Thoracic aorta (tissue), 2 donors: ENCODE data around the gene BRSK1. TPM values are rescaled to one million over a fixed set of nuclear protein-coding genes. Genes with fewer than 3 reads are reported as not detected.

Experiments
- ATAC-seq: fragments of 150-250 bp; one replicate; pipeline ENCODE4 v1.8.0; 2017; ENCODE audit warnings: low read depth; ENCODE audit not compliant: insufficient number of reproducible peaks, low FRiP score
- DNase-seq: peaks from one replicate; pipeline ENCODE4 v3.0.0-alpha.2; 2020; ENCODE audit warnings: low spot score
- H3K27ac ChIP-seq, 2 donors: fragments of 200-600 bp; sonication (generic); 1 replicate in 1 of 2; 2 replicates in 1 of 2; pipeline ENCODE4 v1.5.1; 2016; ENCODE audit warnings: mild to moderate bottlenecking in 2 of 2, moderate library complexity in 2 of 2
- H3K27me3 ChIP-seq: fragments of 200-600 bp; sonication (generic); replicated peaks from 2 replicates; pipeline ENCODE4 v1.6.0; 2016; ENCODE audit warnings: mild to moderate bottlenecking; ENCODE audit not compliant: insufficient read depth
- H3K36me3 ChIP-seq: fragments of 200-600 bp; sonication (generic); one replicate; pipeline ENCODE4 v1.5.1; 2016
- H3K4me1 ChIP-seq, 2 donors: fragments of 200-600 bp; sonication (generic); 1 replicate in 1 of 2; 2 replicates in 1 of 2; pipeline versions ENCODE4 v1.5.1 to v1.6.0; 2016; ENCODE audit warnings: low read depth in 2 of 2, mild to moderate bottlenecking in 1 of 2; ENCODE audit not compliant: control insufficient read depth in 1 of 2
- H3K4me3 ChIP-seq: fragments of 200-600 bp; sonication (generic); 2 replicates; pipeline ENCODE4 v1.5.1; 2016; ENCODE audit warnings: mild to moderate bottlenecking
- H3K9me3 ChIP-seq: fragments of 200-600 bp; sonication (generic); 2 replicates; pipeline ENCODE4 v1.5.1; 2016
- CTCF ChIP-seq: fragments of 200-600 bp; sonication (generic); IDR thresholded peaks from one replicate; pipeline ENCODE4 v1.5.1; 2019; ENCODE audit warnings: antibody characterized with exemption
- total RNA-seq, 2 donors: library from RNA; depleted of rRNA; stranded (reverse); fragments of >200 nt; gene quantifications; one replicate each; pipeline versions ENCODE4 v1.1.0 to v1.2.3, GENCODE V29; 2016

Gene BRSK1
- total RNA-seq, 2 donors from 2014 or later = 10.8 to 16.7 TPM

DNA sequence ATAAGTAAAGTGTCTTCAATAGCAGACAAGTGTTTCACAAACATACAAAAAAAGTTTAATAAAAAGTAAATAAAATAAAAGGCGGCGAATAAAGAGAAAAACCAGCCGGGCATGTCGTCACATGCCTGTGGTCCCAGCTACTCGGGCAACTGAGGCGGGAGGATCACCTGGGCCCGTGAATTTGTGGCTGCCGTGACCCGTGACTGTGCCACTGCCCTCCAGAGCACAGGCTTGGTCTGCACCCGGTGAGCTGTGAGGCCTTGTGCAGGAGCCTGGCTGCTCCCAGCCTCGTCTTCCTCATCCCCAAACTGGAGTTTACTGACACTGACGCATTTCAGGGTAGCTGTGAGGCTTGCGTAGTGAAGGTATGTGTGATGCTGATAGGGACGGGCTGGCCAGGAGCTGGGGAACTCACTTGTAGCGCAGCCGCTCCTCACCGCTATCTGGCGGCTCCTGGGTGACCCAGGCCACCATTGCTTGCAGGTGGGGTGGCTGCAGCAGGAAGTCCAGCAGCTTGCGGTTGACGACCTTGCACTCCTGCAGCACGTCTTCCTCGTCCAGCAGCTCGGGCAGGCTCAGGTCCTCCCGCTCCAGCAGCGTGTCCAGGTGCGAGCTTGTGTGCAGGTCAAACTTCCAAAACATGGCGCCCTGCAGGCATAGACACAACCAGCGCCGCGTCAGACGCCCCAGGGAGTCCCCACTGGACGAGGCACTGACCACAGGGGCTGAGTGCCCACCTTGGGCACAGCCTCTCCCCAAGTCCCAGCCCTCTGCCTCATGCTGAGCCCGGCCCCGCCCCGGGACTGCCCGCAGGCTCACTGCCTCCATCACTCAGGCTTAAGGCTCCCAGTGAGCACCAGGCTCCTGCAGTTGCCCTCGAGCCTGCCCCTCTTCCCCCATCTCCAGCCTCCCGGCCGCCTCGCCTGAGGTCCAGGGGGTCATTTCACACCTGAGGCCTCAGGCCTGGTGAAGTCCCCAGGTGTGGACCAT is 37.0 kb upstream of the BRSK1 start:
- ATAC-seq (no peak), DNase-seq (no peak)
- Histone ChIP-seq H3K27ac (no peak overlapping the region), H3K27me3 (no peaks in the 10 kb centered on the region), H3K9me3 (no peaks in the 10 kb centered on the region), H3K4me1 (no peaks in the 10 kb centered on the region), H3K36me3 (peaks cover 42% of the 10 kb centered on the region), H3K4me3 (no peak overlapping the region)
- TF ChIP-seq CTCF = no peak

DNA sequence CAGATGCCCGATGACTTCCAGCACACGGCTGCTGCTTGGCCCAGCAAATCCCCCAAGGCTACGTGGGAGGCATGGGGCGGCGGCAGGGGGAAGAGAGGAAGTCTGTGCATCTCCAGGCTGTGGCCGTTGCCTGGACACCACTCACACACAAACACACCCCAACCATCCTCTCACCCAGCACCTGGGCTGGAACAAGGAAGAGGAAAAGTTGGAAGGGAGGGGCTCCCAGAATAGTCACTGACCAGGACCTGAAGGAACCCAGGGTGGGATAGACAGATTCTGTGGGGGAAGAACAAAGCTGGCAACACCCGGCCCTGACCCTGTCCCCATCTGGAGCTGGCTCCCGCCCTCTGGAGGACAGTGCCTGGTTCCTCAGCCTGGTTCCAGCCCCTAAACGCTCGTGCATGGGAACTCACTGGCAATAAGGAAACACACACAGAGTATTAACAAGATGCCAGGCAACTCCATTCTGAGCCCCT is 36.1 kb upstream of the BRSK1 start:
- Histone ChIP-seq H3K4me3 (no peak overlapping the region), H3K27ac (no peak overlapping the region), H3K27me3 (no peaks in the 10 kb centered on the region), H3K4me1 (peaks cover 0 to 1% of the 10 kb centered on the region in 2 donors), H3K36me3 (peaks cover 33% of the 10 kb centered on the region), H3K9me3 (no peaks in the 10 kb centered on the region)
- no peak for TF ChIP-seq CTCF
- no peak for DNase-seq
- ATAC-seq = no peak

- TF ChIP-seq CTCF = no peak
- H3K27me3 ChIP-seq = no peaks in the 10 kb centered on the region
- ATAC-seq = no peak
- no peaks in the 10 kb centered on the region for H3K9me3 ChIP-seq
- peaks cover 30% of the 10 kb centered on the region for H3K36me3 ChIP-seq
- H3K27ac ChIP-seq = no peak overlapping the region
- peaks cover under 1 to 7% of the 10 kb centered on the region in 2 donors for H3K4me1 ChIP-seq
- no peak overlapping the region for H3K4me3 ChIP-seq
- no peak for DNase-seq
Measured at GRCh38 chr19:55248166-55248675, 35.6 kb upstream of the BRSK1 start.

DNA sequence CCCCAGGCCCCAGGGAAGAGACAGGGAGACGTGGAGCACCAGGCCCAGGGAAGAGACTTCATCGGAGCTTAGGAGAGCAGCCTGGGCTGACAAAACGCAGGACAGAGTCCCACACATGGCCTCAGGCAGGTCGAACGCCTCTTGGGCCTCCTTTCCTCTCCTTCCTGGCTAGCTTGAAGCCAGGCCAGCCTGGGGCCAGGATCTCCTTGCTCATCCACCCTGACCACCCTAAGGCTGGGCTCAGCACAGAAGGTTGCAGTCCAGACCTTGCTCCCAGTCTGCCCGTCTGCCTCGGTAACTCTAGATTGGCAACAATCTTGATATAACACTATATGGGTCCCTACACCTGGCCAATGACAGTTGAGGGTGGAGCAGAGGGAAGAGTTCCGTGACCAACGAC is 35.1 kb upstream of the BRSK1 start:
- no peak overlapping the region for H3K27ac ChIP-seq
- TF ChIP-seq CTCF = no peak
- no peaks in the 10 kb centered on the region for H3K27me3 ChIP-seq
- H3K36me3 ChIP-seq = peaks cover 32% of the 10 kb centered on the region
- no peak overlapping the region for H3K4me3 ChIP-seq
- H3K9me3 ChIP-seq = no peaks in the 10 kb centered on the region
- peaks cover 5 to 12% of the 10 kb centered on the region in 2 donors for H3K4me1 ChIP-seq
- DNase-seq (no peak), ATAC-seq (no peak)

- Histone ChIP-seq H3K9me3 (no peaks in the 10 kb centered on the region), H3K27ac (no peak overlapping the region), H3K4me1 (peaks cover 9 to 20% of the 10 kb centered on the region in 2 donors), H3K4me3 (no peak overlapping the region), H3K36me3 (peaks cover 20% of the 10 kb centered on the region), H3K27me3 (no peaks in the 10 kb centered on the region)
- DNase-seq (no peak), ATAC-seq (no peak)
- TF ChIP-seq CTCF = no peak
Measured at GRCh38 chr19:55249841-55250240, 34.0 kb upstream of the BRSK1 start.
